Hepatocyte (in vitro differentiated cells): Measurements from ENCODE around the gene AQP1.

Experiments
- CTCF ChIP-seq: fragments of 200-600 bp; sonication (generic); IDR thresholded peaks from 2 replicates; pipeline ENCODE4 v1.5.1; 2016; ENCODE audit warnings: antibody characterized with exemption, mild to moderate bottlenecking; ENCODE audit not compliant: poor library complexity
- EZH2 ChIP-seq: fragments of 200-600 bp; sonication (generic); IDR thresholded peaks from 2 replicates; pipeline ENCODE4 v1.6.1; 2016; ENCODE audit warnings: antibody characterized with exemption, mild to moderate bottlenecking, borderline replicate concordance

GRCh38 chr7:30930621-30931020, 19.0 kb downstream of the AQP1 start:
- TF ChIP-seq CTCF, result no peak
- no peak for TF ChIP-seq EZH2
